Stimulated activated naive CD8-positive, alpha-beta T cell treated with anti-CD3 and anti-CD28 coated beads, Interleukin-15, Interleukin-2, amounts not matched to agents 100 ng/mL and 50 ng/mL, for 24 hours (primary cell): Measurements from ENCODE around the gene MBOAT2.

Experiments
- H3K27ac Mint-ChIP-seq: one replicate; pipeline ENCODE4 v1.8.0; 2021; ENCODE audit warnings: mild to moderate bottlenecking, mixed read lengths
- H3K27me3 Mint-ChIP-seq: one replicate; pipeline ENCODE4 v1.8.0; 2021; ENCODE audit warnings: mixed read lengths
- H3K36me3 Mint-ChIP-seq: one replicate; pipeline ENCODE4 v1.8.0; 2021; ENCODE audit warnings: low read depth, mixed read lengths
- H3K4me1 Mint-ChIP-seq: one replicate; pipeline ENCODE4 v1.8.0; 2021; ENCODE audit warnings: low read depth, mixed read lengths
- H3K4me3 Mint-ChIP-seq: one replicate; pipeline ENCODE4 v1.8.0; 2021; ENCODE audit warnings: mild to moderate bottlenecking, mixed read lengths
- H3K9me3 Mint-ChIP-seq: one replicate; pipeline ENCODE4 v1.8.0; 2021; ENCODE audit warnings: mixed read lengths

Gene MBOAT2

GRCh38 chr2:9002637-9003365, 683 bp downstream of the MBOAT2 start:
- H3K36me3 Mint-ChIP-seq: no peaks in the 10 kb centered on the region
- peaks cover 11% of the 10 kb centered on the region for H3K4me1 Mint-ChIP-seq
- no peaks in the 10 kb centered on the region for H3K9me3 Mint-ChIP-seq
- H3K4me3 Mint-ChIP-seq: peak overlapping the region; percentile 77
- H3K27ac Mint-ChIP-seq: peak overlapping the region; percentile 55
- peaks cover 16% of the 10 kb centered on the region for H3K27me3 Mint-ChIP-seq

DNA sequence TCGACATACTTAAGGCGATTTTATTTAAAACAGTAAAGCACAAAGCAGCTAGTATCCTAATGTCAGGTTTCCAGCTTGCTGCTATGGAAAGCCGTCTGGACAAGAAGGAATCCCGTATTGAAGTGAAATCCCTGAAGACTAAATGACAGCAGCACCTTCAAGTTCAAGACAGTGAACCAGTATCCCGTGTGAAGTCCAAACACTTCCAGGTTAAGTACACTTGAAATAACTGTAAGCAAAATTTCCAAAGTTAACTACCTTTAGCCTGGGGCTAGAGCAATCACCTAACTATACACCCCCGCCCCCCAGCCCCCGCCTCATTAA, 1.2 kb downstream of the MBOAT2 start:
- Mint-ChIP-seq H3K27ac (no peak overlapping the region), H3K36me3 (no peaks in the 10 kb centered on the region), H3K9me3 (no peaks in the 10 kb centered on the region), H3K4me1 (peaks cover 11% of the 10 kb centered on the region), H3K27me3 (peaks cover 16% of the 10 kb centered on the region), H3K4me3 (peak overlapping the region; percentile 77)

GRCh38 chr2:9001778-9002177, 1.7 kb downstream of the MBOAT2 start:
- Mint-ChIP-seq H3K27ac (no peak overlapping the region), H3K4me3 (peak overlapping the region; percentile 77), H3K36me3 (no peaks in the 10 kb centered on the region), H3K9me3 (no peaks in the 10 kb centered on the region), H3K27me3 (peaks cover 16% of the 10 kb centered on the region), H3K4me1 (peaks cover 11% of the 10 kb centered on the region)

DNA sequence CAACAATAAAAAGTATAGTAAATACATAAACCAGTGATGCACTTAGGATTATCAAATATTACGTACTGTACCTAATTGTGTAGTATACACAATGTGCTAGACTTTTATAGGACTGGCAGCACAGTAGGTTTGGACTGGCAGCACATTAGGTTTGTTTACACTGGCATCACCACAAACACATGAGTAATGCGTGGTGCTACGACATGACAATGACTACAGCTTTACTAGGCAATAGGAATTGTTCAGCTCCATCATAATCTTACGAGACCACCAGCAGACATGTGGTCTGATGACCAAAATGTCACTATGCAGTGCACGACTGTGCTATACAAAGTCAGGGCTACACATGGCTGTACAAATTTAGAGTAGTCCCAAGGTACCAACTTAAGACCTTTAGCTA, 2.3 kb downstream of the MBOAT2 start:
- H3K27ac Mint-ChIP-seq: no peak overlapping the region
- H3K27me3 Mint-ChIP-seq: peaks cover 16% of the 10 kb centered on the region
- H3K4me1 Mint-ChIP-seq: peaks cover 11% of the 10 kb centered on the region
- no peaks in the 10 kb centered on the region for H3K9me3 Mint-ChIP-seq
- H3K36me3 Mint-ChIP-seq: no peaks in the 10 kb centered on the region
- no peak overlapping the region for H3K4me3 Mint-ChIP-seq

- peaks cover 11% of the 10 kb centered on the region for H3K4me1 Mint-ChIP-seq
- peaks cover 16% of the 10 kb centered on the region for H3K27me3 Mint-ChIP-seq
These were observed 3.0 kb downstream of the MBOAT2 start for GRCh38 chr2:9000442-9000841.

GRCh38 chr2:8999797-9000196, 3.7 kb downstream of the MBOAT2 start:
- no peaks in the 10 kb centered on the region for H3K9me3 Mint-ChIP-seq
- H3K4me3 Mint-ChIP-seq: no peak overlapping the region
- H3K27me3 Mint-ChIP-seq: peaks cover 15% of the 10 kb centered on the region
- H3K36me3 Mint-ChIP-seq: no peaks in the 10 kb centered on the region
- peaks cover 11% of the 10 kb centered on the region for H3K4me1 Mint-ChIP-seq
- no peak overlapping the region for H3K27ac Mint-ChIP-seq

More at GRCh38 chr2:9000442-9000841, 3.0 kb downstream of the MBOAT2 start:
- Mint-ChIP-seq H3K9me3 (no peaks in the 10 kb centered on the region), H3K4me3 (no peak overlapping the region), H3K36me3 (no peaks in the 10 kb centered on the region), H3K27ac (no peak overlapping the region)

DNA sequence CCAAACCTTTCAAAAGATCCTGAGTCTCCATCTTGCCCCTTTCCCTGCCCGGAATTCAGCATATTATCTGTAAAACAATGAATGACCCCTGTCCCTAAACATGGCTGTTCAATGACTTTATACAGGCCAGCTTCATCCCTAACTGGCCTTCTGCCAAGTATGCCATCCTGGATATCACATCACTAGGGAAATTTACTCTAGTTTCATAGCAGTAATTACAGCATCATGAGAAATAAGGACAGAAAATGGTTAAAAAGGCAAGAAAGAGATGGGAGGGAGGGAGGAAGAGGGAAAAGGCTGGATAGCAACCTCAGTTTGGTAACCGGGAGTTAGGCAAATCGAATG, 4.4 kb downstream of the MBOAT2 start:
- H3K36me3 Mint-ChIP-seq: no peaks in the 10 kb centered on the region
- peaks cover 6% of the 10 kb centered on the region for H3K4me1 Mint-ChIP-seq
- H3K4me3 Mint-ChIP-seq: no peak overlapping the region
- H3K27me3 Mint-ChIP-seq: peaks cover 10% of the 10 kb centered on the region
- H3K9me3 Mint-ChIP-seq: no peaks in the 10 kb centered on the region
- no peak overlapping the region for H3K27ac Mint-ChIP-seq

DNA sequence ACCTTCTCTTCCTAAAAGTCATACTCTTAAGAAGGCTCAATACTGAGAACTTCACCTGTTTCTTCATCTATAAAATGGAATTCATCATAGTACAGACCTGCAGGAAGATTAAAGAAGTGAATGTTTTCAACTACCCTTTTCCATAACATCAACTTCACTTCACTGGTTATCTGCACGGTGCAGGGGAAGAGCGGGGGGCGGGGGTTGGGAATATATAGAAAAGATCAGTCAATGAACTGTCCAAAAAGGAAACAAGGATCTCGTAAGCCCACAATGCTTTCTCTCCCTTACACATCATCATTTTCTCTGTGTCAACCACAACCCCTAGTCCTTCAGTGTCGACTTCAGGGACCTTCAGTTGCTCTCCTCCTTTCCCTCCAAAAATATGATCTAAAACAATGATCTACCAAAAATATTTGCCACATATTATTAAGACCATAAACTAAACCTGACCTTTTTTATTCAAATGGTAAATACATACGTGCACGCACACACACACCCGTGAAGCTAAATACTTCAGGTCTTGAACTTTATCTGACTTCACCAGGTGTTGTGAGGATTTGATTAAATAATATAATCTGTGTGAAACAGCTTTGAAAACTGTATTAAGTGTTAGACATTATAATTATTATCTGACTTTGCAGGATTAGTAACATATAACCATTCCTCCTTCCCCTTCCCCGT, 4.9 kb downstream of the MBOAT2 start:
- H3K4me3 Mint-ChIP-seq: no peak overlapping the region

DNA sequence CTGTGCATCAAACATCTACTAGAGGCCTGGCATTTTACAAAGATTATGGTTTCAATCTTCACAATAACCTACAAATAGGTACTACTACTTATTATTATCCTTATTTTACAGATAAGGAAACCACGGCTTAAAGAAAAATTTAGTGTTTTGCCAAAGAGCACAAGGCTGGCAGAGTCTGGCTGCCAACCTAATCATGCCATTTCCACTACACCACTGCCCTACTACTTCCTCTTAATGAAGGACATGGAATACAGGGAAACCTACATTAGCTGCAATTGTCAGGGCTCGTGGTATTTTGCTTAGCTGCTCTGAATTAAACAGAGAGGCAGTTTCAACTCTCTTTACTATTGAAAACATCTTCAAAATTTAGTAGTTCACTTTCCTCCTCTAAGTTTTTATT, 5.9 kb downstream of the MBOAT2 start:
- Mint-ChIP-seq H3K27ac (no peak overlapping the region), H3K9me3 (no peaks in the 10 kb centered on the region), H3K27me3 (peaks cover 11% of the 10 kb centered on the region), H3K4me1 (peaks cover 2% of the 10 kb centered on the region), H3K36me3 (no peaks in the 10 kb centered on the region), H3K4me3 (no peak overlapping the region)

More for the DNA sequence above, 4.9 kb downstream of the MBOAT2 start:
- H3K36me3 Mint-ChIP-seq: no peaks in the 10 kb centered on the region
- no peak overlapping the region for H3K27ac Mint-ChIP-seq
- H3K4me1 Mint-ChIP-seq: peaks cover 6% of the 10 kb centered on the region
- H3K9me3 Mint-ChIP-seq: no peaks in the 10 kb centered on the region
- peaks cover 13% of the 10 kb centered on the region for H3K27me3 Mint-ChIP-seq

DNA sequence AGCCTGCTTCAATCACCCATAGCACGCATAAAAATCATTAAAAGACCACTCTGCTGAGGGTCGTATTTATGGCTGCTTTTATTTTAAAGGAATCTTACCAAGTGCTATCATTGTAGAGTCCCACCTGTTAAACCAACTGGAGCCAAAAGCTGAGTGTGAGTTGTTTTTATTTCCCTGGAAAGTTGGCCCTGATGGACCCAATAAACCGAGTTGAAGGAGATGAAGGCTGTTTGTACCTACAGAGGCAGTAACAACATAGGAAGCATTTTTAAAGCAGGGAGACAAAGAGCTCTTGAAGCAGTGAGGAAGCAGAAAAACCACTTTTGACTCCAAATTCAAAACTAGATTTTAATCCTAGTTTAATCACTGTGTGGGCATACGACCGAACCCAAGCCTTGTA, 6.4 kb downstream of the MBOAT2 start:
- H3K27ac Mint-ChIP-seq: no peak overlapping the region
- no peaks in the 10 kb centered on the region for H3K9me3 Mint-ChIP-seq
- no peaks in the 10 kb centered on the region for H3K36me3 Mint-ChIP-seq
- H3K4me3 Mint-ChIP-seq: no peak overlapping the region
- H3K27me3 Mint-ChIP-seq: peaks cover 5% of the 10 kb centered on the region
- H3K4me1 Mint-ChIP-seq: no peaks in the 10 kb centered on the region

GRCh38 chr2:8996006-8996405, 7.5 kb downstream of the MBOAT2 start:
- Mint-ChIP-seq H3K9me3 (no peaks in the 10 kb centered on the region), H3K27ac (no peak overlapping the region), H3K4me3 (no peak overlapping the region), H3K27me3 (peaks cover 7% of the 10 kb centered on the region), H3K36me3 (no peaks in the 10 kb centered on the region), H3K4me1 (no peaks in the 10 kb centered on the region)

GRCh38 chr2:8994386-8994785, 9.1 kb downstream of the MBOAT2 start:
- Mint-ChIP-seq H3K36me3 (no peaks in the 10 kb centered on the region), H3K27me3 (peaks cover 7% of the 10 kb centered on the region), H3K9me3 (no peaks in the 10 kb centered on the region), H3K4me3 (no peak overlapping the region), H3K27ac (no peak overlapping the region), H3K4me1 (no peaks in the 10 kb centered on the region)

DNA sequence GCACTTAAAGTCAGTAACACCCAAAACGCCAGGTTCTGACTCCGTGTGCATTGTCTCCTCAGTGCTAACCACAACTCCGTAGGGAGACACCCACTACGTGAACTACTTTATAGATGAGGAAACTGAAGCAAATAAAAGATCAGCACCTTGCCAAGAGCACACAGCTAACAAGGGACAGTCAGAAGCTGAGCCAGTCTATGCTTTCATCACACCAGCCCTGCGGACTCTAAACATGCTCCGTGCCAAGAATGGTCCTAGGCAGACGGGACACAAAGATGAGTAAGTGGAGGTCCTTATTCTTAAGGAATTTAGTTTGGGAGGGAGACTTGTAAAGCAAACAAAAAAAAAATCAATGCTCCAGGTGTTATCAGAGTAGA, 9.6 kb downstream of the MBOAT2 start:
- Mint-ChIP-seq H3K4me1 (no peaks in the 10 kb centered on the region), H3K9me3 (no peaks in the 10 kb centered on the region), H3K27me3 (peaks cover 7% of the 10 kb centered on the region), H3K36me3 (no peaks in the 10 kb centered on the region), H3K27ac (no peak overlapping the region), H3K4me3 (no peak overlapping the region)

DNA sequence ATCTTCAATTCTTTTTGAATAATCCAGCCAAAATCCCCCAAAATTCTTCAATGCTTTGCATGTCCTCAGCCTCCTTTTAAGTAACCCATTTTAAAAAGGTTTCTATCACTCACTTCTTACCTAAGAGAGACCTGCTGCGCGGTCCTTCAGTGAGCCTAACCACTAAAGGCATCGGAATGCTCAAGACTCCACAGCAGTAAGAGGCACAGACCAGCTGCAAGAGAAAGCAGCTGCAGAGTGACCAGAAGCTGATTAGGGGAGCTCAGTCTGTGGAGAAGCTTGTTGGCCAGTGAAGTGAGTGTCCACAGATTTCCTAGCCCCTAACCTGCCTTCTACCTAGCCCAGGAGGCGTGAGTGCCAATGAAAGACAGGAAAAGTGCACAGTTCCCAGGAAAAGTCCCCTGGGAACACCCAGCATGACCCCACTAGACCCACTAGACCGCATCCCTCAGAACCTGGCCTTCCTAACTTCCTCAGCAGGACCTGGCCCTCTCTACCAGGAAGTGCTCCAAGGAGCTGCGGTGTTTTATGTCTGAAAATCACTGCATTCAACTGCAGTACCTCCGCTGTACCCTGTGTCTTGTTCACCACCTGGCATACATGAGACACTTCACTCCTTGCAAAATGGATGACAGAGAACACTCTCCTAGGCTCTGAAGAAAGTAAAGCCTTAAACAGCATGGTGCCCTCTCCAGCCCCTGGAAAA, 10.1 kb downstream of the MBOAT2 start:
- no peaks in the 10 kb centered on the region for H3K9me3 Mint-ChIP-seq
- H3K27ac Mint-ChIP-seq: no peak overlapping the region
- no peaks in the 10 kb centered on the region for H3K4me1 Mint-ChIP-seq
- no peak overlapping the region for H3K4me3 Mint-ChIP-seq
- no peaks in the 10 kb centered on the region for H3K36me3 Mint-ChIP-seq
- peaks cover 7% of the 10 kb centered on the region for H3K27me3 Mint-ChIP-seq

GRCh38 chr2:8992643-8993042, 10.8 kb downstream of the MBOAT2 start:
- Mint-ChIP-seq H3K27me3 (peaks cover 7% of the 10 kb centered on the region), H3K27ac (no peak overlapping the region), H3K4me3 (no peak overlapping the region), H3K9me3 (no peaks in the 10 kb centered on the region), H3K36me3 (no peaks in the 10 kb centered on the region), H3K4me1 (no peaks in the 10 kb centered on the region)
